Suprapubic skin (tissue), 3 donors: ENCODE measurements around the gene RMI1.
A peak's percentile ranks its signal among the peaks of the same experiment; 100 is the strongest.

Experiments
- CTCF ChIP-seq, 2 donors: fragments of 200-600 bp in 1 of 2; fragments of 450-650 bp in 1 of 2; sonication (generic) in 1 of 2; IDR thresholded peaks; one replicate each; pipeline ENCODE4 v1.5.1; 2016 to 2019; ENCODE audit warnings: antibody characterized with exemption in 2 of 2, mild to moderate bottlenecking in 1 of 2, moderate library complexity in 1 of 2
- POLR2A ChIP-seq, 2 donors: fragments of 450-650 bp; IDR thresholded peaks; one replicate each; pipeline ENCODE4 v1.6.1; 2017; ENCODE audit warnings: antibody characterized with exemption in 2 of 2, mild to moderate bottlenecking in 2 of 2, moderate library complexity in 2 of 2

- no peak for TF ChIP-seq CTCF (IDR thresholded peaks at IDR 0.05)
- TF ChIP-seq POLR2A (IDR thresholded peaks at IDR 0.05), result peak; percentile 58 to 97
Measured at GRCh38 chr9:83980395-83981125, at the start of gene RMI1.
